PC-3 (cell line): Measurements from ENCODE around the gene IZUMO2. TPM values are rescaled to one million over a fixed set of nuclear protein-coding genes. Genes with fewer than 3 reads are reported as not detected.

ENCODE experiments used
- ATAC-seq: fragments of 200-7000 bp; cut with Tn5 transposase; 2 replicates; pipeline ENCODE4 v1.9.1; 2020; ENCODE audit warnings: mild to moderate bottlenecking, moderate library complexity
- BruUV-seq: library from RNA; stranded (reverse); fragments of 400-500 nt; replicated peaks from 2 replicates; lab custom pipeline; 2021; lab: Mats Ljungman, UMichigan
- CTCF ChIA-PET: fragments of 300-600 bp; sonication (Branson Sonifier 250); formaldehyde crosslinking; loops from one replicate; lab custom pipeline; 2022; ENCODE audit warnings: antibody characterized with exemption; lab: Charles Lee
- POLR2A ChIA-PET: fragments of 300-600 bp; sonication (Branson Sonifier 250); formaldehyde crosslinking; loops from one replicate; lab custom pipeline; 2022; ENCODE audit warnings: antibody characterized with exemption; ENCODE audit not compliant: unreplicated experiment; lab: Charles Lee
- DNase-seq: peaks from one replicate; pipeline ENCODE4 v3.0.0-alpha.2; 2015
- H2AFZ ChIP-seq: fragments of 300-600 bp; sonication (generic); 2 replicates; pipeline ENCODE4 v1.6.0; 2016; ENCODE audit warnings: antibody characterized with exemption, low read length
- H3F3A ChIP-seq: fragments of 300-600 bp; sonication (generic); one replicate; pipeline ENCODE4 v1.6.0; 2017; ENCODE audit warnings: antibody characterized with exemption, low read length, control low read depth, mild to moderate bottlenecking; ENCODE audit not compliant: unreplicated experiment
- H3K27ac ChIP-seq: fragments of 300-600 bp; sonication (generic); 2 replicates; pipeline ENCODE4 v1.5.1; 2016; ENCODE audit warnings: mild to moderate bottlenecking, low read length
- H3K27me3 ChIP-seq: fragments of 300-600 bp; sonication (generic); 2 replicates; pipeline ENCODE4 v1.6.1; 2016; ENCODE audit warnings: low read length, mixed read lengths
- H3K36me3 ChIP-seq: fragments of 300-600 bp; sonication (generic); 2 replicates; pipeline ENCODE4 v1.6.1; 2016; ENCODE audit warnings: low read depth, mixed run types, low read length, mixed read lengths
- H3K4me1 ChIP-seq: fragments of 300-600 bp; sonication (generic); 2 replicates; pipeline ENCODE4 v1.5.1; 2016; ENCODE audit warnings: low read length; ENCODE audit not compliant: insufficient read depth
- H3K4me2 ChIP-seq: fragments of 300-600 bp; sonication (generic); 2 replicates; pipeline ENCODE4 v1.6.0; 2016; ENCODE audit warnings: low read length
- H3K4me3 ChIP-seq: fragments of 300-600 bp; sonication (generic); 2 replicates; pipeline ENCODE4 v1.5.1; 2016; ENCODE audit warnings: mild to moderate bottlenecking, low read length, mixed read lengths
- H3K79me2 ChIP-seq: fragments of 300-600 bp; sonication (generic); 2 replicates; pipeline ENCODE4 v1.6.1; 2017; ENCODE audit warnings: low read length, mixed read lengths
- H3K9ac ChIP-seq: fragments of 300-600 bp; sonication (generic); 2 replicates; pipeline ENCODE4 v1.6.0; 2016; ENCODE audit warnings: mild to moderate bottlenecking, low read length
- H3K9me2 ChIP-seq: fragments of 300-600 bp; sonication (generic); replicated peaks from 2 replicates; pipeline ENCODE4 v1.6.1; 2016; ENCODE audit warnings: mixed run types, low read length, mixed read lengths
- H3K9me3 ChIP-seq: fragments of 300-600 bp; sonication (generic); 2 replicates; pipeline ENCODE4 v1.6.1; 2016; ENCODE audit warnings: low read length, mixed read lengths
- H4K20me1 ChIP-seq: fragments of 300-600 bp; sonication (generic); 2 replicates; pipeline ENCODE4 v1.6.1; 2016; ENCODE audit warnings: low read length, mixed read lengths
- CTCF ChIP-seq: fragments of 300-600 bp; sonication (generic); conservative IDR thresholded peaks from 2 replicates; pipeline ENCODE4 v1.5.1; 2017; ENCODE audit warnings: antibody characterized with exemption, low read depth, mild to moderate bottlenecking, low read length
- EZH2 ChIP-seq: fragments of 300-600 bp; sonication (generic); IDR thresholded peaks from one replicate; pipeline ENCODE4 v1.6.1; 2017; ENCODE audit warnings: antibody characterized with exemption, mild to moderate bottlenecking, low read length; ENCODE audit not compliant: unreplicated experiment
- EZH2phosphoT487 ChIP-seq: fragments of 300-600 bp; sonication (generic); IDR thresholded peaks from 2 replicates; pipeline ENCODE4 v1.6.1; 2018; ENCODE audit warnings: mild to moderate bottlenecking, antibody characterized with exemption, low read length, borderline replicate concordance
- intact Hi-C: fragments of 100-400 bp; cut with micrococcal nuclease; formaldehyde crosslinking; loops from 2 replicates; pipeline ENCODE4 v1.9.0; 2023
- total RNA-seq: library from RNA; depleted of rRNA; stranded (reverse); fragments of >200 nt; gene quantifications from 2 replicates; pipeline ENCODE4 v1.2.3, GENCODE V29; 2014

Gene IZUMO2
- total RNA-seq, 1 experiment from 2014 or later, result not detected

GRCh38 chr19:50172726-50173125 is 9.6 kb upstream of the IZUMO2 start:
- BruUV-seq, result no TSS peak
- Histone ChIP-seq H3K9me2 (no peaks in the 10 kb centered on the region), H3K27ac (no peak overlapping the region), H3K9ac (no peak overlapping the region), H3K79me2 (no peaks in the 10 kb centered on the region), H3F3A (no peaks in the 10 kb centered on the region), H3K9me3 (no peaks in the 10 kb centered on the region), H3K4me1 (peaks cover 10% of the 10 kb centered on the region; the same call in 1 of the 2 replicates), H3K4me2 (no peak overlapping the region), H4K20me1 (no peaks in the 10 kb centered on the region), H3K27me3 (no peaks in the 10 kb centered on the region), H3K4me3 (no peak overlapping the region), H2AFZ (no peak overlapping the region), H3K36me3 (no peaks in the 10 kb centered on the region)
- ChIA-PET CTCF (interaction anchor here (0.6 kb wide), 1 partner anchor 38 kb away, joined by 3 read pairs; no protein-coding TSS in a partner anchor), POLR2A (no interaction called here)
- DNase-seq (no peak), ATAC-seq (no peak)
- intact Hi-C loops, result no loop called here
- TF ChIP-seq EZH2phosphoT487 (no peak), CTCF (no peak), EZH2 (no peak)

GRCh38 chr19:50171752-50172151 is 8.7 kb upstream of the IZUMO2 start:
- Histone ChIP-seq H3K27ac (no peak overlapping the region), H3K27me3 (no peaks in the 10 kb centered on the region), H3K4me2 (0 out of 2 replicates have a peak overlapping the region, but pooled peaks have one; percentile 4), H4K20me1 (no peaks in the 10 kb centered on the region), H3K4me3 (no peak overlapping the region), H3K4me1 (peaks cover 13% of the 10 kb centered on the region; the same call in 1 of the 2 replicates), H3K79me2 (no peaks in the 10 kb centered on the region), H3K9me2 (no peaks in the 10 kb centered on the region), H3K36me3 (no peaks in the 10 kb centered on the region), H3K9ac (no peak overlapping the region), H3K9me3 (no peaks in the 10 kb centered on the region), H2AFZ (no peak overlapping the region), H3F3A (no peaks in the 10 kb centered on the region)
- POLR2A ChIA-PET, result no interaction called here
- ATAC-seq (peak; percentile 37; the same call in 1 of the 2 replicates), DNase-seq (peak; percentile 53)
- CTCF ChIA-PET, result no interaction called here
- intact Hi-C loops, result no loop called here
- BruUV-seq, result no TSS peak
- TF ChIP-seq EZH2 (no peak), CTCF (no peak), EZH2phosphoT487 (no peak)

- H3K4me2 ChIP-seq, result 0 out of 2 replicates have a peak overlapping the region, but pooled peaks have one; percentile 10
- ChIA-PET POLR2A (no interaction called here), CTCF (no interaction called here)
- no peaks in the 10 kb centered on the region for H3K27me3 ChIP-seq
- no peak for TF ChIP-seq CTCF
- no peak for TF ChIP-seq EZH2phosphoT487
- no peak for TF ChIP-seq EZH2
- H3K9me2 ChIP-seq, result no peaks in the 10 kb centered on the region
- H3K36me3 ChIP-seq, result no peaks in the 10 kb centered on the region
- intact Hi-C loops, result no loop called here
- no TSS peak for BruUV-seq
- no peaks in the 10 kb centered on the region for H4K20me1 ChIP-seq
- no peaks in the 10 kb centered on the region for H3F3A ChIP-seq
- H3K4me3 ChIP-seq, result no peak overlapping the region
- H2AFZ ChIP-seq, result no peak overlapping the region
- no peak overlapping the region for H3K27ac ChIP-seq
- DNase-seq (peak; percentile 36), ATAC-seq (no peak; the same call in 1 of the 2 replicates)
- no peak overlapping the region for H3K9ac ChIP-seq
- no peaks in the 10 kb centered on the region for H3K9me3 ChIP-seq
- H3K4me1 ChIP-seq, result peaks cover 13% of the 10 kb centered on the region; the same call in 1 of the 2 replicates
- no peaks in the 10 kb centered on the region for H3K79me2 ChIP-seq
Observed at GRCh38 chr19:50167314-50167721, 4.2 kb upstream of the IZUMO2 start.
